ENCODE data around the gene HTT.

GRCh38 chr4:3199653-3200422 is 125.4 kb downstream of the HTT start:
- TF ChIP-seq CTCF (IDR thresholded peaks at IDR 0.05) (no peak), POLR2A (IDR thresholded peaks at IDR 0.05) (no peak), POLR2AphosphoS5 (IDR thresholded peaks at IDR 0.05) (peak in 2 of 3 donors; percentile 5 to 23)

All from suprapubic skin (tissue), 4 donors.